WTC11 (cell line): ENCODE results near the gene PHOSPHO1.

Experiments used
- CREM ChIP-seq: sonication (generic); formaldehyde crosslinking; IDR thresholded peaks from 2 replicates; pipeline ENCODE4 v1.8.1; 2022; ENCODE audit warnings: mild to moderate bottlenecking, missing genetic modification reagents, moderate library complexity
- CTCF ChIP-seq: fragments of 200-600 bp; IDR thresholded peaks from 2 replicates; pipeline ENCODE4 v1.8.0; 2022; ENCODE audit warnings: antibody characterized with exemption
- ESRRA ChIP-seq: sonication (generic); formaldehyde crosslinking; IDR thresholded peaks from 2 replicates; pipeline ENCODE4 v1.8.1; 2022; ENCODE audit warnings: mild to moderate bottlenecking, missing genetic modification reagents, borderline replicate concordance

- TF ChIP-seq CTCF (no peak), ESRRA (no peak), CREM (CRISPR knock-in tag) (no peak)
These were observed 7.4 kb downstream of the PHOSPHO1 start for GRCh38 chr17:49223168-49223516.
